Measurements from ENCODE around the gene PPFIBP1. TPM values are rescaled to one million over a fixed set of nuclear protein-coding genes. Genes with fewer than 3 reads are reported as not detected.
A peak's percentile ranks its signal among the peaks of the same experiment; 100 is the strongest.
"Not testable (repeated sequence)": the region's sequence is repeated elsewhere in the genome, so short reads cannot be mapped to it uniquely, and the experiment has no call there.

PPFIBP1 gene
- polyA plus RNA-seq, 1 of the 3 experiments (the other 2 are of a cell fraction) = 55.0 TPM

GRCh38 chr12:27585739-27586265 is 61.8 kb downstream of the PPFIBP1 start:
- CTCF ChIA-PET = interaction anchor here (0.7 kb wide), 2 partner anchors 10 to 67 kb away, joined by 3 read pairs; no protein-coding TSS in a partner anchor
- POLR2A ChIA-PET = no interaction called here
- H3K4me3 ChIP-seq (ENCODE audit: low read depth in 2 of 2, low read length in 1 of 2) = no peak overlapping the region
- no peak overlapping the region for H2AFZ ChIP-seq (ENCODE audit: low read depth)
- no peak for DNase-seq
- H4K20me1 ChIP-seq (ENCODE audit: insufficient read depth) = no peaks in the 10 kb centered on the region; the same call in 1 of the 2 replicates
- peaks cover 99% of the 10 kb centered on the region for H3K79me2 ChIP-seq (ENCODE audit: insufficient read depth)
- H3F3A ChIP-seq (replicated peaks; ENCODE audit: insufficient read depth) = peaks cover 9% of the 10 kb centered on the region
- peaks cover 0 to 21% of the 10 kb centered on the region in 2 experiments; a peak in 2 of 4 replicates for H3K4me1 ChIP-seq (ENCODE audit: control insufficient read depth in 1 of 2, insufficient read depth in 2 of 2, low read depth in 1 of 2, low read length in 1 of 2)
- H3K9ac ChIP-seq = no peak overlapping the region
- H3K9me3 ChIP-seq = no peaks in the 10 kb centered on the region
- no peaks in the 10 kb centered on the region for H3K27me3 ChIP-seq (ENCODE audit: insufficient read depth)
- H3K36me3 ChIP-seq (replicated peaks in 1 of 2; ENCODE audit: control insufficient read depth in 1 of 2, insufficient read depth in 2 of 2, low read length in 1 of 2) = peaks cover 8 to 20% of the 10 kb centered on the region in 2 experiments
- H3K9me2 ChIP-seq = no peaks in the 10 kb centered on the region
- H3K27ac ChIP-seq (ENCODE audit: low read depth in 2 of 2, low read length in 1 of 2) = peak overlapping the region in 1 of 2 experiments; percentile 0; a peak in 1 of 4 replicates
- TF ChIP-seq FOXJ3 (CRISPR knock-in tag; IDR thresholded peaks at IDR 0.05) = no peak
- TF ChIP-seq USF2 (IDR thresholded peaks at IDR 0.05; ENCODE audit: borderline replicate concordance, low read depth, low read length) = no peak
- no peak for TF ChIP-seq NFIC (IDR thresholded peaks at IDR 0.05; ENCODE audit: borderline replicate concordance)
- no peak for TF ChIP-seq MEF2A (IDR thresholded peaks at IDR 0.05; ENCODE audit: borderline replicate concordance, low read depth)
- no peak for TF ChIP-seq CTCF (IDR thresholded peaks at IDR 0.05)
- no peak overlapping the region for H3K4me2 ChIP-seq
- 90% methylated on average over 3 of the region's 3 CpGs for WGBS (ENCODE audit: low lambda C conversion rate)

GRCh38 chr12:27588075-27588730 is 64.2 kb downstream of the PPFIBP1 start:
- DNase-seq; H3K9me3 ChIP-seq; H4K20me1 ChIP-seq (ENCODE audit: insufficient read depth); H3K4me3 ChIP-seq (ENCODE audit: low read depth in 2 of 2, low read length in 1 of 2); H3K9me2 ChIP-seq; H3K9ac ChIP-seq; H3K27me3 ChIP-seq (ENCODE audit: insufficient read depth); H3K4me2 ChIP-seq; CTCF ChIA-PET; POLR2A ChIA-PET; H2AFZ ChIP-seq (ENCODE audit: low read depth): not testable (repeated sequence)
- peaks cover 98% of the 10 kb centered on the region for H3K79me2 ChIP-seq (ENCODE audit: insufficient read depth)
- whole genome bisulfite sequencing (ENCODE audit: low lambda C conversion rate) = 94% methylated on average over 2 of the region's 2 CpGs
- TF ChIP-seq FOSL2 (IDR thresholded peaks at IDR 0.05; ENCODE audit: borderline replicate concordance, low read depth) (peak; percentile 45; the same call in 1 of the 2 replicates), JUND (IDR thresholded peaks at IDR 0.05) (0 out of 2 replicates have a peak, but pooled peaks have one; percentile 10)
- peak overlapping the region in 1 of 2 experiments; percentile 25; a peak in 1 of 4 replicates for H3K27ac ChIP-seq (ENCODE audit: low read depth in 2 of 2, low read length in 1 of 2)
- peaks cover 15% of the 10 kb centered on the region for H3F3A ChIP-seq (replicated peaks; ENCODE audit: insufficient read depth)
- H3K36me3 ChIP-seq (replicated peaks in 1 of 2; ENCODE audit: control insufficient read depth in 1 of 2, insufficient read depth in 2 of 2, low read length in 1 of 2) = peaks cover 8 to 12% of the 10 kb centered on the region in 2 experiments
- peaks cover 0 to 31% of the 10 kb centered on the region in 2 experiments; a peak in 2 of 4 replicates for H3K4me1 ChIP-seq (ENCODE audit: control insufficient read depth in 1 of 2, insufficient read depth in 2 of 2, low read depth in 1 of 2, low read length in 1 of 2)

Measured in SK-N-SH (cell line).